GM10266 (cell line): ENCODE measurements around the gene CDKN3.
"Not testable (repeated sequence)": the region's sequence is repeated elsewhere in the genome, so short reads cannot be mapped to it uniquely, and the experiment has no call there.

Experiments used
- DNase-seq: peaks from one replicate; pipeline ENCODE4 v3.0.0; 2012; ENCODE audit errors: extremely low spot score
- TF ChIP-seq, protein P1 (sequence below): IDR thresholded peaks from 2 replicates; pipeline ENCODE4 v1.5.1; 2012; ENCODE audit warnings: mild to moderate bottlenecking, low read depth; ENCODE audit not compliant: control insufficient read depth, insufficient read depth; ENCODE audit errors: missing control alignments

CDKN3 gene

DNA sequence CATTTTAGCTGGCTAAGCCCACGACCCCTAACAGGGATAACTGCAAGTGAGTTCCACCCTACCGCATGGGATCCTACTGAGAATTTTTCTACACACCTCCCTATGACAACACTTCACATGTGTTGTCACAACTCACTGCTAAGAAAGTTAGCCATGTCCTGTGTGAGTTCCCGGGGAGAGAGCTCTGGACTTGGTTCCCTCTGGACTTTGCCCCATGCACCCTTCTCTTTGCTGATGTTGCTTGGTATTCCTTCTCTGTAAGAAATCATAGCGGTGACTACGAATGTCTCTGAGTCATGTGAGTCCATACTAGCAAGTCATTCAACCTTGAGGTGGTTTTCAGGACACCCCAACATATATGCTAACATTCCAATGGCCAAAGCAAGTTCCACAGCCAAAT, 9.5 kb upstream of the CDKN3 start:
- no peak for DNase-seq
- TF ChIP-seq, protein P1, sequence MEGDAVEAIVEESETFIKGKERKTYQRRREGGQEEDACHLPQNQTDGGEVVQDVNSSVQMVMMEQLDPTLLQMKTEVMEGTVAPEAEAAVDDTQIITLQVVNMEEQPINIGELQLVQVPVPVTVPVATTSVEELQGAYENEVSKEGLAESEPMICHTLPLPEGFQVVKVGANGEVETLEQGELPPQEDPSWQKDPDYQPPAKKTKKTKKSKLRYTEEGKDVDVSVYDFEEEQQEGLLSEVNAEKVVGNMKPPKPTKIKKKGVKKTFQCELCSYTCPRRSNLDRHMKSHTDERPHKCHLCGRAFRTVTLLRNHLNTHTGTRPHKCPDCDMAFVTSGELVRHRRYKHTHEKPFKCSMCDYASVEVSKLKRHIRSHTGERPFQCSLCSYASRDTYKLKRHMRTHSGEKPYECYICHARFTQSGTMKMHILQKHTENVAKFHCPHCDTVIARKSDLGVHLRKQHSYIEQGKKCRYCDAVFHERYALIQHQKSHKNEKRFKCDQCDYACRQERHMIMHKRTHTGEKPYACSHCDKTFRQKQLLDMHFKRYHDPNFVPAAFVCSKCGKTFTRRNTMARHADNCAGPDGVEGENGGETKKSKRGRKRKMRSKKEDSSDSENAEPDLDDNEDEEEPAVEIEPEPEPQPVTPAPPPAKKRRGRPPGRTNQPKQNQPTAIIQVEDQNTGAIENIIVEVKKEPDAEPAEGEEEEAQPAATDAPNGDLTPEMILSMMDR = no peak

DNA sequence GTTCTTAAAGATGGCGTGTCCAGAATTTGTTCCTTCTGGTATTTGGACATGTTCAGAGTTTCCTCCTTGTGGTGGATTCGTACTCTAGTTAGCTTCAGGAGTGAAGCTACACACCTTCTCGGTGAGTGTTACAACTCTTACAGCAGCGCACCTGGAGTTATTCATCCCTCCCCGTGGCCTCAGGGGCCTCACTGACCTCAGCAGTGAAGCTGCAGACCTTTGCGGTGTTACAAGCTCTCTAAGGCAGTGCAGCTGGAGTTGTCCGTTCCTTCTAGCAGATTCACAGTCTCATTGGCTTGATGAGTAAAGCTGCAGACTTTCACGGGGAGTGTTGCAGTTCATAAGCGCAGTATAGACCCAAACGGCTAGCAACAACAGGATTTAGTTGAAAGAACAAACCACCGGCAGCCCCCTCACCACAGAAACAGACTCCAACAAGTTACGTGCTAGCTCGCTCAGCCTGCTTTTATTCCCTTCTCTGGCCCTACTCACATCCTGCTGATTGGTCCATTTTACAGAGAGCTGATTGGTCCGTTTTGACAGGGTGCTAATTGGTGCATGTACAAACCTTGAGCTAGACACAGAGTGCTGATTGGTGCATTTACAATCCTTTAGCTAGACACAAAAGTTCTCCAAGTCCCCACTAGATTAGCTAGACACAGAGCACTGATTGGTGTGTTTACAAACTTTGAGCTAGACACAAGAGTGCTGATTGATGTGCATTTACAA, 4.5 kb upstream of the CDKN3 start:
- no peak for DNase-seq
- TF ChIP-seq, protein P1 = no peak

DNA sequence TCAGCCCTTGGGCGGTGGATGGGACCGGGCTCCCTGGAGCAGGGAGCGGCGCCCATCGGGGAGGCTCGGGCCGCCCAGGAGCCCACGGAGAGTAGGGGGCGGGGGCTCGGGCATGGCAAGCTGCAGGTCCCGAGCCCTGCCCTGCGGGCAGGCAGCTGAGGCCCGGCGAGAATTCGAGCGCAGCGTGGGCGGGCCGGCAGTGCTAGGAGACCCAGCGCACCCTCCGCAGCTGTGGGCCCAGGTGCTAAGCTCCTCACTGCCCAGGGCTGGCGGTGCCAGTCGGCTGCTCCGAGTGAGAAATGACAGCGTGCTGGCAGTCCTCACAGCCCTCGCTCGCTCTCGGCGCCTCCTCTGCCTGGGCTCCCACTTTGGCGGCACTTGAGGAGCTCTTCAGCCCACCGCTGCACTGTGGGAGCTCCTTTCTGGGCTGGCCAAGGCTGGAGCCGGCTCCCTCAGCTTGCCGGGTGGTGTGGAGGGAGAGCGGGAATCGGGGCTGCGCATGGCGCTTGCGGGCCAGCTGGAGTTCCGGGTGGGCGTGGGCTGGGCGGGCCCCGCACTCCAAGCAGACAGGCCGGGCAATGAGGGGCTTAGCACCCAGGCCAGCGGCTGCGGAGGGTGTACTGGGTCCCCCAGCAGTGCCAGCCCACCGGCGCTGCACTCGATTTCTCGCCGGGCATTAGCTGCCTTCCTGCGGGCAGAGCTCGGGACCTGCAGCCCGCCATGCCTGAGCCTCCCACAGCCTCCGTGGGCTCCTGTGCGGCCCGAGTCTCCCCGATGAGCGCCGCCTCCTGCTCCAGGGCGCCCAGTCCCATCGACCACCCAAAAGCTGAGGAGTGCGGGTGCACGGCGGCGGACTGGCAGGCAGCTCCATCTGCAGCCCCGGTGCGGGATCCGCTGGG, 3.6 kb upstream of the CDKN3 start:
- DNase-seq = not testable (repeated sequence)

DNA sequence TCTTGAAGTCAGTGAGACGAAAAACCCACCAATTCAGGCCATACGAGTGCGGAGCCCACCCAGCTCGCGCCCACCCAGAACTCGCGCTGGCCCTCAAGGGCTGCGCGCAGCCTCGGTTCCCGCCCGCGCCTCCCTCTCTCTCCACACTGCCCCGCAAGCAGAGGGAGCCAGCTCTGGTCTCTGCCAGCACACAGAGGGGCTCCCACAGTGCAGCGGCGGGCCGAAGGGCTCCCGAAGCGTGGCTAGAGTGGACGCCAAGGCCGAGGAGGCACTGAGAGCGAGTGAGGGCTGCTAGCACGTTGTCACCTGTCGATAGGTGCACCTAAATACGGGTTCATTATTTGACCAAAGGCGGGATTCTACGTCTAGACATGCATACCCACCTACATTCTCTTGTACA, 2.2 kb upstream of the CDKN3 start:
- DNase-seq = no peak
- TF ChIP-seq, protein P1 = no peak

DNA sequence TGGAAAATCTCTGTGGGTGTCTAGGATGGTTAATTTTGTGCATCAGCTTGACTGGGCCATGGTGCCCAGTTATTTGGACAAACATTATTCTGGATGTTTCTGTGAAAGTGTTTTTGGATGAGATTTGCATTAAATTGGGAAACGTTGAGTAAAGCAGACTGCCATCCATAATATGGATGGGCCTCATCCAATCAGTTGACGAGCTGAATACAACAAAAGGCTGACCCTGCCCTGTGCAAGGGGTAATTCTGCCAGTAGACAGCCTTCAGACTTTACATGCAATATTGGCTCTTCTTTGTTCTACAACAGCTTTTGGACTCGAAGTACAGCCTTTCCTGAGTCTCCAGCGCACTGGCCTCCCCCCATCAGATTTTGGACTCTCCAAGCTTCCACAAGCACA, 1.5 kb upstream of the CDKN3 start:
- TF ChIP-seq, protein P1 = no peak
- no peak for DNase-seq

DNA sequence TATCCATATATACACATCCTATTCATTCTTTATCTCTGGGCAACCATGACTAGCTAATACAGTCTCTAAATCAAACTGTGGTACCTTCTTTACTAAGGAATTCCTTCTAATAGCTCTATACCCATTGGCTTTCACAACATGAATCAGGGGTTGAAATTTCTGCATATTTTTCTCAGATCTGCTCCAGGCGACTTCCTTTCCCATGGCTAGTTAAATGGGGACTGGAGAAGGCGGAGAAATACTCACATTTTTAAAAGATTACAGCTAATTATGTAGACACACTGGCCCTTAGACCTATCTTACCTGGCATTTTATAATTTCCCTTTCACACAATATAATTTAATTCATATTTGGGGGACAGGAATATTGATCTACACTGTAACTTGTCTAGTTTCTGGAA, 1.1 kb upstream of the CDKN3 start:
- TF ChIP-seq, protein P1 = no peak
- DNase-seq = no peak

DNA sequence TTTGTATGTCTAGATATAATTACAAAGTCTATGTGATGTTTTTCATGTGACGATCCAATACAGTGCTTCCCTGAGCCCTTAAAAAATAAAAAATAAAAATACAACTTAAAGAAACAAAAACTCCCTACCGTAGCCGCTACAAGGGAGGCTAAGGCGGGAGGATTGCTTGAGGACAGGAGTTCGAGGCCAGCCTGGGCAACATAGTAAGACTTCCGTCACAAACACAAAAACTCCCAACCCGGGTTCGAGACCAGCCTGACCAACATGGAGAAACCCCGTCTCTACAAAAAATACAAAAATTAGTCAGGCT, 669 bp upstream of the CDKN3 start:
- TF ChIP-seq, protein P1 = no peak
- no peak for DNase-seq
